ENCODE measurements around the gene MVP. TPM values are rescaled to one million over a fixed set of nuclear protein-coding genes. Genes with fewer than 3 reads are reported as not detected.

Gene MVP
- total and polyA plus RNA-seq, 5 donors from 2014 or later, result 116 to 163 (median 143) TPM

DNA sequence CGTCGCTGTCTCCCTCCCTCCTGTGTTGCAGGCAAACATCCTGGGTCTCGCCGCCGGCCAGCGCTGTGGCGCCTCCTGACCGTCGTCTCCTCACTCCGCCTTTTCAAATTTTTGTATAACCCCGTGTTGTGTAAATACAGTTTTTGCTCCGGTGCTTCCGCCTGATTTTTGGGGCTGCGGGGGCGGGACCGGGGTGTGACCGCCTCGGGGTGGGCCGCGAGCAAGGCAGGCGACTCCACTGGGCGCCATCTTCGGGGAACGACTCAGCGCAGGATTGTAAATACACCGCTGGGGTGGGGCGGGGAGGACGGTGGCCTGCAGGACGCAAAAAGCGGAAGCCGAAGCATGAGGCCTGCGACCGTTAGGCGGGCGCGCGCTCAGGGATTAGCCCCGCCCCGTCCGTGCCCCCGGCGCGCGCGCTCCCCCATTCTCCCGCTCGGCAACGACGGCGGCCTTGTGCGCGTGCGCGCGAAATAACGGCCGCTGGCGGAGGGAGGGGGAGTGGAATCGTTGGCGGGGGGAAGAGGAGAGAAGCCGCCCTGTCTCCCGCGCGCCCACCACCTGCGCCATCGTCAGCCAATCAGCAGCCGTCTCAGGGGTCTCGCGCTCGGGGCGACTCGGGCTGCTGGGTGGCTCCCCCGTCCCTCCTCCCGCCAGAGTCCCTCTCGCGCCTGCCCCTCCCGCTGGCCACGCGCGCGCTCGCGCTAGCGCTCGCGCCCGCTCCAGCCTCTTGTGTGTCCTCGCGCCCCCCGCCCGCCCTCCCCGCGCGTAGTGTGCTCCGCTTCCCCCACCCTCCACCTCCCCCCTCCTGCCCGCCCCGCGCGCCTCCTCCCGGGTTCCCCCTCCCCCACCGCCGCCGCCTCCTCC, 14.8 kb upstream of the MVP start:
- peak; percentile 70 to 75 for ATAC-seq (ENCODE audit: low read depth in 2 of 2)
- Histone ChIP-seq H3K4me3 (ENCODE audit: low read depth, low read length) (peak overlapping the region; percentile 72), H3K27ac (ENCODE audit: insufficient read depth, low read length, poor library complexity, severe bottlenecking) (peak overlapping the region; percentile 94), H3K4me1 (ENCODE audit: control insufficient read depth, insufficient read depth, low read length, poor library complexity, severe bottlenecking) (peaks cover 46% of the 10 kb centered on the region), H3K36me3 (ENCODE audit: control insufficient read depth, insufficient read depth, low read length) (peaks cover 28% of the 10 kb centered on the region), H3K27me3 (ENCODE audit: control insufficient read depth, insufficient read depth, low read length) (no peaks in the 10 kb centered on the region), H3K9me3 (ENCODE audit: control insufficient read depth in 2 of 2, low read length in 2 of 2) (no peaks in the 10 kb centered on the region)
- peaks cover 11% of the 10 kb centered on the region for H3K27me3 Mint-ChIP-seq
- peaks cover 0 to 2% (median 0%) of the 10 kb centered on the region in 7 donors for H3K9me3 Mint-ChIP-seq
- peak; percentile 96 to 99 (median 98) for DNase-seq
- peaks cover 4 to 50% (median 32%) of the 10 kb centered on the region in 4 donors for H3K4me1 Mint-ChIP-seq
- peak overlapping the region; percentile 90 to 100 (median 100) for H3K4me3 Mint-ChIP-seq
- H3K27ac Mint-ChIP-seq, result peak overlapping the region; percentile 99 to 100 (median 100)
- peaks cover 19% of the 10 kb centered on the region for H3K36me3 Mint-ChIP-seq

DNA sequence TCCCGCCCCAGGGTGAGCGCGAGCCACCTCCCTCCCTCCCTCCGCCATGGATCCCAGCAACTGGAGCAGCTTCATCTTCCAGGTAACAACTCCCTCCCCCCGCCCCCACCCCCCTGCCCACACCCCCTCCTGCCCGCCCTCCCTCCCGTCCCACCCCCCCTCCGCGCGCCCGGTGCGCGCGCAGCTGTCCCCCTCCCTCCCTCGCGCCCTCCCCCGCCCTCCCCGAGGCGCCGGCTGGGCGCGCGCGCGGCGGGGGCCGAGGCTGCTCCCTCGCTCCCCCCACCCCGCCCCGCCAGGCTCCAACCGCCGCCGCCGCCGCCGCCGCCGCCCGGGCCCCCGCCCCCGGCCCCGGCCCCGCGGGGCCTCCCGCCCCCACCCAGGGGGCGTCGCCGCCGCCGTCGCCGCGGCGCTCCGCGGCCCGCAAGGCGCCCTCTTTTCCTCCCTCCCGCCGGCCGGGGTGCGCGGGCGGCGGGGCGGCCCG, 14.1 kb upstream of the MVP start, which contains the start of gene MAZ:
MAZ (plus strand) TSS at position 431 of the 481 bp plus-strand sequence. CDS start 173 bp downstream, outside the sequence.
- Mint-ChIP-seq H3K27ac (peak within 1 kb of the TSS; percentile 99 to 100 (median 100)), H3K4me3 (peak within 1 kb of the TSS; percentile 100), H3K36me3 (peaks cover 14% of the 10 kb centered on the region), H3K4me1 (peaks cover 4 to 57% (median 39%) of the 10 kb centered on the region in 4 donors), H3K27me3 (peaks cover 15% of the 10 kb centered on the region), H3K9me3 (peaks cover 0 to 2% (median 0%) of the 10 kb centered on the region in 7 donors)
- no peak for ATAC-seq (ENCODE audit: low read depth in 2 of 2)
- Histone ChIP-seq H3K4me1 (ENCODE audit: control insufficient read depth, insufficient read depth, low read length, poor library complexity, severe bottlenecking) (peaks cover 53% of the 10 kb centered on the region), H3K27ac (ENCODE audit: insufficient read depth, low read length, poor library complexity, severe bottlenecking) (peak within 1 kb of the TSS; percentile 94), H3K36me3 (ENCODE audit: control insufficient read depth, insufficient read depth, low read length) (peaks cover 21% of the 10 kb centered on the region), H3K4me3 (ENCODE audit: low read depth, low read length) (no peak within 1 kb of the TSS), H3K9me3 (ENCODE audit: control insufficient read depth in 2 of 2, low read length in 2 of 2) (no peaks in the 10 kb centered on the region), H3K27me3 (ENCODE audit: control insufficient read depth, insufficient read depth, low read length) (no peaks in the 10 kb centered on the region)
- DNase-seq, result no peak

DNA sequence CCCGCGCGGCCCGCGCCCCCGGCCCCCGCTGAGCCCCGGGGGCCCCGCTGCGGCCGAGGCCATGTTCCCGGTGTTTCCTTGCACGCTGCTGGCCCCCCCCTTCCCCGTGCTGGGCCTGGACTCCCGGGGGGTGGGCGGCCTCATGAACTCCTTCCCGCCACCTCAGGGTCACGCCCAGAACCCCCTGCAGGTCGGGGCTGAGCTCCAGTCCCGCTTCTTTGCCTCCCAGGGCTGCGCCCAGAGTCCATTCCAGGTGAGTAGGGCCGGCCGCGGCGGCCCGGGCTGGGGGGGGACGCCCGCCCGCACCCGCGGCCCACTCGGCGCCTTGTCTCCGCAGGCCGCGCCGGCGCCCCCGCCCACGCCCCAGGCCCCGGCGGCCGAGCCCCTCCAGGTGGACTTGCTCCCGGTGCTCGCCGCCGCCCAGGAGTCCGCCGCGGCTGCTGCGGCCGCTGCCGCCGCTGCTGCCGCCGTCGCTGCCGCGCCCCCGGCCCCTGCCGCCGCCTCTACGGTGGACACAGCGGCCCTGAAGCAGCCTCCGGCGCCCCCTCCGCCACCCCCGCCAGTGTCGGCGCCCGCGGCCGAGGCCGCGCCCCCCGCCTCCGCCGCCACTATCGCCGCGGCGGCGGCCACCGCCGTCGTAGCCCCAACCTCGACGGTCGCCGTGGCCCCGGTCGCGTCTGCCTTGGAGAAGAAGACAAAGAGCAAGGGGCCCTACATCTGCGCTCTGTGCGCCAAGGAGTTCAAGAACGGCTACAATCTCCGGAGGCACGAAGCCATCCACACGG, 13.4 kb upstream of the MVP start:
- Histone ChIP-seq H3K27ac (ENCODE audit: insufficient read depth, low read length, poor library complexity, severe bottlenecking) (peak overlapping the region; percentile 90), H3K4me1 (ENCODE audit: control insufficient read depth, insufficient read depth, low read length, poor library complexity, severe bottlenecking) (peaks cover 60% of the 10 kb centered on the region), H3K9me3 (ENCODE audit: control insufficient read depth in 2 of 2, low read length in 2 of 2) (no peaks in the 10 kb centered on the region), H3K4me3 (ENCODE audit: low read depth, low read length) (no peak overlapping the region), H3K27me3 (ENCODE audit: control insufficient read depth, insufficient read depth, low read length) (no peaks in the 10 kb centered on the region), H3K36me3 (ENCODE audit: control insufficient read depth, insufficient read depth, low read length) (peaks cover 15% of the 10 kb centered on the region)
- Mint-ChIP-seq H3K9me3 (no peaks in the 10 kb centered on the region), H3K4me3 (peak overlapping the region; percentile 89 to 100 (median 95)), H3K27ac (peak overlapping the region; percentile 38 to 98 (median 96)), H3K4me1 (peaks cover 4 to 64% (median 41%) of the 10 kb centered on the region in 4 donors), H3K36me3 (peaks cover 7% of the 10 kb centered on the region), H3K27me3 (peaks cover 16% of the 10 kb centered on the region)
- ATAC-seq (ENCODE audit: low read depth in 2 of 2) (no peak), DNase-seq (peak in 2 of 3 donors; percentile 42 to 73)

DNA sequence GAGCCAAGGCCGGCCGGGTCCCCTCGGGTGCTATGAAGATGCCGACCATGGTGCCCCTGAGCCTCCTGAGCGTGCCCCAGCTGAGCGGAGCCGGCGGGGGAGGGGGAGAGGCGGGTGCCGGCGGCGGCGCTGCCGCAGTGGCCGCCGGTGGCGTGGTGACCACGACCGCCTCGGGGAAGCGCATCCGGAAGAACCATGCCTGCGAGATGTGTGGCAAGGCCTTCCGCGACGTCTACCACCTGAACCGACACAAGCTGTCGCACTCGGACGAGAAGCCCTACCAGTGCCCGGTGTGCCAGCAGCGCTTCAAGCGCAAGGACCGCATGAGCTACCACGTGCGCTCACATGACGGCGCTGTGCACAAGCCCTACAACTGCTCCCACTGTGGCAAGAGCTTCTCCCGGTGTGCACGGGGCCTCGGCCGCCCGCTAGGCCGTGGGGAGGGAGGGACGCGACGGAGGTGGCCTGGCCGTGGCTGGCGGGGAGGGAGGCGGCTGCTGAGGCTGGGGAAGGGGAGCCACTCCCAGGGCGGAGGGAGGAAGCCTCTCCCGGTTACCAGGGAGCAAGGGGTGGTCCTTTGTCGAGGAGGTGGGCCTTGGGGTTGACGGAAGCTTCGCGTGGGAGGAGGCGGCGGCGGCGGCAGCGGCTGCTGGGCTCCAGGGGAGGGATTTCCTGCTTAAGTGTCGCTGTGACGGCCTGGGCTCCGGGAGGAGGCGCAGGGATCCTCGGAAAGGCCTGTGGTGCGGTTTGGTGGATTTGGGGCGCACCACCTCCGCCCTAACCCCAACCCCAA, 12.6 kb upstream of the MVP start:
- peak overlapping the region; percentile 75 for H3K4me3 ChIP-seq (ENCODE audit: low read depth, low read length)
- peaks cover 16% of the 10 kb centered on the region for H3K27me3 Mint-ChIP-seq
- peaks cover 12% of the 10 kb centered on the region for H3K36me3 ChIP-seq (ENCODE audit: control insufficient read depth, insufficient read depth, low read length)
- peak; percentile 43 to 49 for ATAC-seq (ENCODE audit: low read depth in 2 of 2)
- no peaks in the 10 kb centered on the region for H3K9me3 ChIP-seq (ENCODE audit: control insufficient read depth in 2 of 2, low read length in 2 of 2)
- DNase-seq, result peak; percentile 77 to 96 (median 89)
- peak overlapping the region; percentile 90 for H3K27ac ChIP-seq (ENCODE audit: insufficient read depth, low read length, poor library complexity, severe bottlenecking)
- no peaks in the 10 kb centered on the region for H3K9me3 Mint-ChIP-seq
- peaks cover 4 to 68% (median 41%) of the 10 kb centered on the region in 4 donors for H3K4me1 Mint-ChIP-seq
- H3K4me3 Mint-ChIP-seq, result peak overlapping the region; percentile 89 to 100 (median 95)
- H3K27ac Mint-ChIP-seq, result peak overlapping the region; percentile 91 to 98 (median 96)
- peaks cover 7% of the 10 kb centered on the region for H3K36me3 Mint-ChIP-seq
- no peaks in the 10 kb centered on the region for H3K27me3 ChIP-seq (ENCODE audit: control insufficient read depth, insufficient read depth, low read length)
- H3K4me1 ChIP-seq (ENCODE audit: control insufficient read depth, insufficient read depth, low read length, poor library complexity, severe bottlenecking), result peaks cover 68% of the 10 kb centered on the region

DNA sequence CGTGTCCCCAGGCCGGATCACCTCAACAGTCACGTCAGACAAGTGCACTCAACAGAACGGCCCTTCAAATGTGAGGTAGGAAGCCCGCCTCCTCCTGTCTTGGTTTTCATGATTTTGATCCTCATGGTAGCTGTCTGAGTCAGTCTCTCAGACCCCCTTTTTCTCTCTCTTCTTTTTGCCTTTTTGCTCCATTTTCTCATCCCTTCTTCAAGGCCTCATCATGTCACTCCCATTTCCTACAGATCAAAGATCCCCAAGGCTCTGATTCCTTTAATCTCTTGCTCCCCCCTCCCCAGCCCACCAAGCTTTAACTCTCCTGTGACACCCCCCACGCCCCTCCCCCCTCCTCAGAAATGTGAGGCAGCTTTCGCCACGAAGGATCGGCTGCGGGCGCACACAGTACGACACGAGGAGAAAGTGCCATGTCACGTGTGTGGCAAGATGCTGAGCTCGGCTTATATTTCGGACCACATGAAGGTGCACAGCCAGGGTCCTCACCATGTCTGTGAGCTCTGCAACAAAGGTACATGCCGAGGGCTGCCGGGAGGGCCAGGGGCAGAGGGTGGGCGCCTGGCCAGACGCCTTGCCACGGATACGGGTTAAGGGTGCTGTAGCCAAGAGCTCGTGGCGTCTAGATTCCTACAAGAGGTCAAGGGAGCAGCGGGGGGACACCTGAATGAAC, 11.9 kb upstream of the MVP start:
- DNase-seq, result peak in 1 of 3 donors; percentile 36

DNA sequence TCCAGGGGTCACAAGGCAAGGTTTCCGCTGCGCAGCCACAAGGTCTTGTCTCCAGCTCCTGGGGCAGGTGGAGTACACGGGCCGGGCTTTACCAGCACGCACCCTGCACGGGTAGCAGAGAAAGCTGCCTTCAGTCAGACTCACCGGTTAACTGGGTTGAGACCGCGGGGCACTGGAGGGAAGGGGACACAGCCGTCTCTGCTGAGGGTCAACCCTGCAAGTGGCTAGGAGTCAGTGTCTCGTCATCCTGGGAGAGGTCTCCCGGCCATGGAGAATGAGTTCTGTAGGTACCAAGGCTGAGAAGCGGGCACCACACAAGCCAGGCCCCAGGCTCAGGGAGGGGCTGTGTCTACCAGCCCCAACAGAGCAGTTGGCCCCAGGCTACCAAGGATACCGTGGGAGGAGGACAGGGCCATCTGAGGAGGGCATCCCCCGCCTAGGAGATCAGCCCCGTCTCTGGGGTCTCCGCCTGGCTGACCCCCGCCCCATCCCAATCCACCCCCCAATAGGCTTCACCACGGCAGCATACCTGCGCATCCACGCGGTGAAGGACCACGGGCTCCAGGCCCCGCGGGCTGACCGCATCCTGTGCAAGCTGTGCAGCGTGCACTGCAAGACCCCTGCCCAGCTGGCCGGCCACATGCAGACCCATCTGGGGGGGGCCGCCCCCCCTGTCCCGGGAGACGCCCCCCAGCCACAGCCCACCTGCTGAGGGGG, 11.1 kb upstream of the MVP start:
- peak overlapping the region; percentile 82 to 98 (median 96) for H3K27ac Mint-ChIP-seq
- DNase-seq (no peak), ATAC-seq (ENCODE audit: low read depth in 2 of 2) (no peak)
- peaks cover 4 to 64% (median 36%) of the 10 kb centered on the region in 4 donors for H3K4me1 Mint-ChIP-seq
- Histone ChIP-seq H3K4me3 (ENCODE audit: low read depth, low read length) (peak overlapping the region; percentile 59), H3K27me3 (ENCODE audit: control insufficient read depth, insufficient read depth, low read length) (no peaks in the 10 kb centered on the region), H3K27ac (ENCODE audit: insufficient read depth, low read length, poor library complexity, severe bottlenecking) (peak overlapping the region; percentile 90), H3K4me1 (ENCODE audit: control insufficient read depth, insufficient read depth, low read length, poor library complexity, severe bottlenecking) (peaks cover 65% of the 10 kb centered on the region), H3K36me3 (ENCODE audit: control insufficient read depth, insufficient read depth, low read length) (peaks cover 4% of the 10 kb centered on the region), H3K9me3 (ENCODE audit: control insufficient read depth in 2 of 2, low read length in 2 of 2) (no peaks in the 10 kb centered on the region)
- peaks cover 17% of the 10 kb centered on the region for H3K27me3 Mint-ChIP-seq
- H3K36me3 Mint-ChIP-seq, result peaks cover 7% of the 10 kb centered on the region
- H3K4me3 Mint-ChIP-seq, result peak overlapping the region; percentile 89 to 100 (median 95)
- no peaks in the 10 kb centered on the region for H3K9me3 Mint-ChIP-seq

More for the DNA sequence above, 11.9 kb upstream of the MVP start:
- Mint-ChIP-seq H3K4me1 (peaks cover 4 to 73% (median 43%) of the 10 kb centered on the region in 4 donors), H3K36me3 (peaks cover 7% of the 10 kb centered on the region), H3K27me3 (peaks cover 16% of the 10 kb centered on the region), H3K4me3 (peak overlapping the region; percentile 89 to 100 (median 95)), H3K27ac (peak overlapping the region; percentile 91 to 98 (median 96)), H3K9me3 (no peaks in the 10 kb centered on the region)
- peak in 1 of 2 donors; percentile 0 for ATAC-seq (ENCODE audit: low read depth in 2 of 2)
- H3K9me3 ChIP-seq (ENCODE audit: control insufficient read depth in 2 of 2, low read length in 2 of 2), result no peaks in the 10 kb centered on the region
- peak overlapping the region; percentile 75 for H3K4me3 ChIP-seq (ENCODE audit: low read depth, low read length)
- H3K36me3 ChIP-seq (ENCODE audit: control insufficient read depth, insufficient read depth, low read length), result peaks cover 7% of the 10 kb centered on the region
- no peaks in the 10 kb centered on the region for H3K27me3 ChIP-seq (ENCODE audit: control insufficient read depth, insufficient read depth, low read length)
- peaks cover 68% of the 10 kb centered on the region for H3K4me1 ChIP-seq (ENCODE audit: control insufficient read depth, insufficient read depth, low read length, poor library complexity, severe bottlenecking)
- H3K27ac ChIP-seq (ENCODE audit: insufficient read depth, low read length, poor library complexity, severe bottlenecking), result peak overlapping the region; percentile 90

All from CD4-positive, CD25-positive, alpha-beta regulatory T cell (primary cell).